ENCODE data around the gene FMNL2. TPM values are rescaled to one million over a fixed set of nuclear protein-coding genes. Genes with fewer than 3 reads are reported as not detected.
A peak's percentile ranks its signal among the peaks of the same experiment; 100 is the strongest.

The FMNL2 gene
- polyA plus RNA-seq, 10 donors: 21.4 to 41.1 (median 26.5) TPM

DNA sequence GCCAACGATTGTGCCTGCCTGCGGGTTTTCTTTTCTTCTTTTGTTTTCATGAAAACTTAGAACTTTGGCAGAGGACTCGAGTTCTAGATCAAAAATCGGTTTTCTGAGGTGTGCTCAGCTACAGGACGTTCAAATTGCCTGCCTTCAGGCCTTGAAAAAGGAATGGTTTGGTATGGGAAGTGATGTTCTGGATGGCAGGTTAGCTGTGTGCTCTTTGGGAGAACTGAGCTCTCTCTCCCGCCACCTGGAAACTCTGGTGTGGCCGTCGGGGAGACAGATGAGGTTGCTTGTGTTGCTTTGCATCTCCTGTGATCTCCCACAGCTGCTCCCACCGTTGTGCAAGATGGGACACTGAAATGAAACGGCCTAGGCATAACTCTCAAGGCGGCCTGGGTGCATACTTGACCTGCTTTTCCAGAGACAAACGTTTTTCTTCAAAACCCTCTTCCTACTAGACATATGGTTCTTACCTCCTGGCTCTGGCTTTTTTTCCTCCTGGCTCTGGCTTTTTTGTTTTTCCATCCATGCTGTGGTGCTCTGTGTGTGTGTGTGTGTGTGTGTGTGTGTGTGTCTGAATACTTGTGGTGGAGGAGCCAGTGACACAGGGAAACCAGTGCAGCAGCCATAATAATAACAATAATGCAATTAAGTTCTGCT is 2.0 kb downstream of the FMNL2 start:
- DNase-seq: peak; percentile 39 to 69 (median 44)

- DNase-seq: no peak
Measured at GRCh38 chr2:152337511-152337903, 2.5 kb downstream of the FMNL2 start.

DNA sequence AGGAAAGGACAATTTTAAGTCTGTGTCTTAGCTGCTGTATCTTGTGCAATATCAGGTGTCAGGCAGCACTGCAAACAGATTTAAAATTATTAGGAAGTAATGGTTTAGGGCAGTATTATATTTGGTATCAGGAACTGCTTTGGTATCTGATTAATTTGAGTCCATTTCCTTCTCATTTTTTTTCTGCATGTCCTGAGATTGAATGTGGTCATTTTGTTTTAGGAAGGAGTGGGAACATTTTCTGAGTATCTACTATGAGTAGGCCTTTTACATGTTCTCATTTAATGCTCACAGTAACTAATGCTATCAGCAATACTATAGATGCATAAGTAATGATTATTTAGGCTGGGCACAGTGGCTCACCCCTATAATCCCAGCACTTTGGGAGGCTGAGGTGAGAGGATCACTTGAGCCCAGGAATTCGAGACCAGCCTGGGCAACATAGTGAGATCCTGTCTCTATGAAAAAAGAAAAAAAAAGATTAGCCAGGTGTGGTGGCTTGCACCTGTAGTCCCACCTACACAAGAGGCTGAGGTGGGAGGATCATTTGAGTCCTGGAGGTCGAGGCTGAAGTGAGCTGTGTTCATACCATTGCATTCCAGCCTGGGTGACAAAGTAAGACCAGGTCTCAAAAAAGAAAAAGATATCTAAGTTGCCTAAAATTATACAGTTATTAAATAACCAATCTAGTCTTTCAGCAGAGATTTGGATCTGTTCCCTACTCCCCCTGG is 4.7 kb downstream of the FMNL2 start:
- DNase-seq: no peak

DNA sequence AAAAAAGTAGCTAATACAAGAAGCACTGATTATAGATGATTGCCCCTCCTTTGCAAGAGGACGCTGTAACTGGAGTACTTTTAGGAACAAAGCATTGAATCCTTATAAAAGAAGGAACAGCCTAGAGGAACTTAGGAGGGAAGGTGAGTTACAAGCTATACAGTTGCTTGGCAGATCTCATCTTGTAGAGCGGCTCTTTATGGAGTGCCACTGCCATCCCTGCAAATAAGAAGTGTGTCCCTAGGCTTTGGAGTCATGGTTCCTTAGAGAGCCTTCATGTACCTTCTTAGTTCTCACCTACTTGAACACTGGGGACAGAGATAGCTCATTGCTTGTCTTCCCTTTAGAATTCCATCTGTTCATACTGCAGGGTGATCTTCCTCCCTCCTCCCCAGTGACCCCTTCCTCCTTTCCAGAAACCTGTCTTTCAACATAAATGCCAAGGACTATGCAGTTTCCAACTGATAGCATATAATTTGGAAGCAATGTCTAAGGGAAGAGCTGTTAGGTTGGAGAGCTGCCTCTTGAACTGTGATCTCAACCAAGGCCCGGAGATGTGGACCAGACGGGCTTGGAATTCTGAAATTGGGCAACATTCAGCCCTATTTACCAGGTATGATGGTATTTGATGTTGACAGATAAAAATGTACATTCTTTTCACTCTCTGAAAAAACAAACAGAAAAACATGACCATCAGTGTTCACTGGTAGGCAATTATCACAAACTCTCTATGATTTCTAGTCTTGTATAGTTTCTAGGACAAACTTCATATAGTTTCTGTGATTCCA is 7.5 kb downstream of the FMNL2 start:
- no peak for DNase-seq

- no peak for DNase-seq
Measured at GRCh38 chr2:152343426-152343825, 8.5 kb downstream of the FMNL2 start.

DNA sequence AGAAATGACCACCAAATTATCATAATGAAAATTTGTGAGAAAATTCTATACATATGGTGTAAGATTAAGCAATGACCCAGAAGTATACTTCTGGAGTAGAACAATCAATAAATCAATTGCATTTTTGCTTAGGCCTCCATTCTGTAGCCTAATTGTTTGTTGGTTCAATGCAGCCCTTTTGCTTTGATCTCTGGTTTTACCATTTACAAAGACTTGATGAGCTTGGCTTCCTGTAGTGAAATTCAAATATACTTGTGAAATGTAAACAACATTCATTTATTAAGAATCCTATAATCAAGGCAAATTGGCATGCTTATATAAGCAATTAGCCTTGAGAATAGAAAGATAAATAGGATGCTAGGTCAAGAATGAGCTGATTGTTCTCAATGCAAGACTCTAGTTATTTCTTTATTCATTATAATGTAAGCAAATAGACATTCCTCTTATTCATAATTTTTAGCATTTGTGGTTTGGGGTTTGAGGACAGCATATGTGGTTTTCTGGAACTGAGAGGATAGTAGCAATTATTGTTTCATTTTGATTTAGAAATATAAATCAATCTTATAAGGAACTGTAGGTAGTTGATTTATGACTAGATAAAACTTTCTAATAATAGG is 9.7 kb downstream of the FMNL2 start:
- DNase-seq: no peak

GRCh38 chr2:152347076-152347475 is 12.1 kb downstream of the FMNL2 start:
- DNase-seq: peak in 1 of 3 donors; percentile 22

DNA sequence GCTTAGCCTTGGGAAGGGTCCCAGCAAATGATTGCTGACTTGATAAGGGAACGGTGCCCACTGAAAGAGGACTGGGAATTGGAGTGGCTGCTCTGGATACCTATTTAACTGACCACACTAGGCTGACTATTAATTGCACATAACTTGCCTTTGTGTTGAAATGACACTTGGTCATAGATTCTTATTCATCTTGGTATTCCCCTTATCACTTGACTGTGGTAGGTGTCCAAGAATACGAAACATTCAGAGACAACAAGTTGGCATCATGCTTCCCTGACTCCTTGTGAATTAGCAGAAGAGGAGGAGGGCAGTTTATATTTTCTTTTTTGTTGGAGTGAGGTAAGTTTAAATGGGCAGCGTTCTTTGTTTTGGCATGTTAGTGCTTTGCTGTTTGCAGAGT is 13.4 kb downstream of the FMNL2 start:
- DNase-seq: no peak

GRCh38 chr2:152349416-152349815 is 14.4 kb downstream of the FMNL2 start:
- DNase-seq: no peak

GRCh38 chr2:152350155-152350679 is 15.2 kb downstream of the FMNL2 start:
- no peak for DNase-seq

DNA sequence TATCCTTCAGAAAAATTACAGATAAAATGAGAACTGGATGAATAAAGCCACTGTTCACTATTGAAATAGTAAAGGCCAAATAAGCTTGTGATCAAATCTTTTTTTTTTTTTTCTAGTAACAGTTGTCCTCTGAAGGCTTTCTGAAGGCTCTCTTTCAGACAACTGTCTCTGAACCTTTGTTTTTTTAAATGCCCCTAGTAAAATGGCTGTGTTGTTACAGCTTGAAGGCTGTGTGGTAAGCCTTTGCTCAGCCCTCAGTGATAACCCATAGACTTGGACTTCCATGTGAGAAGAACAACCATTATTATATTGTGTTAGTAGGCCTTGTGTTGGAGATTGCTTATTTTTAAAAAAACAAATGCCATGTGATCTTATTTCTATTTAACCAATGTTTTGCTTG is 17.6 kb downstream of the FMNL2 start:
- DNase-seq: no peak

GRCh38 chr2:152353364-152353763 is 18.4 kb downstream of the FMNL2 start:
- DNase-seq: no peak

DNA sequence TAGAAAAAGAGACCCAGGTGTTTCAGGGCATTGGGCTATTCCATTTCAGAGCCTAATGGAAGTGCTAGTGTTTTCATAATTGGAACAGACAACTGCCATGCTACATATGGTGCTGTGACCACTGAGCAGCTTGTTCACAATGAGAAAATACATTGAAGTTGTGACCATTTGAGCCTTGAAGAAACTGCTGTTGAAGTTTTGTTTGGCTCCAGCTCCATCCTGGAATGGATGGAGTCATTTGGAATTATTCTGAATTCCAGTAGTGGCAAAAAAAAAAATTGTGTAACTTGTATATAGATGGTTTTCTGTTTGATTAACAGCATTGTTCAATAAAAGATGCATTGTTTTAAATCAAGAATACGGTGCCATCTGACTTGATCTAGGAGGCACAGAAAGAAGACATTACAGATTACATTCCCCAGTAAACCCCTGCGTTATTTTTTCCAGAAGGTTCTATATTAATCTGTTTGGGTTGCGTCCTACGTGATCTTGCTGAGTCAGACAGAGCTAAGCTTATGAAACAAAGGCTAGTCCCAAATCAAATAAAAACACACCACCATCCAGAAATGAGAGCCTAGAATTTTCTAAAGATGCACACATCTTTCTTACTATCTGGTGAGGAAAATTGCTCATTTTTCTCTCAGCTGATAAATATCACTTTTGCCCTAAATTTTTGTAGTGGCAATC is 19.2 kb downstream of the FMNL2 start:
- DNase-seq: no peak

GRCh38 chr2:152354909-152355308 is 19.9 kb downstream of the FMNL2 start:
- DNase-seq: peak in 1 of 3 donors; percentile 37

GRCh38 chr2:152355409-152355831 is 20.4 kb downstream of the FMNL2 start:
- DNase-seq: no peak

- DNase-seq: no peak
Measured at GRCh38 chr2:152359573-152360363, 24.8 kb downstream of the FMNL2 start.

DNA sequence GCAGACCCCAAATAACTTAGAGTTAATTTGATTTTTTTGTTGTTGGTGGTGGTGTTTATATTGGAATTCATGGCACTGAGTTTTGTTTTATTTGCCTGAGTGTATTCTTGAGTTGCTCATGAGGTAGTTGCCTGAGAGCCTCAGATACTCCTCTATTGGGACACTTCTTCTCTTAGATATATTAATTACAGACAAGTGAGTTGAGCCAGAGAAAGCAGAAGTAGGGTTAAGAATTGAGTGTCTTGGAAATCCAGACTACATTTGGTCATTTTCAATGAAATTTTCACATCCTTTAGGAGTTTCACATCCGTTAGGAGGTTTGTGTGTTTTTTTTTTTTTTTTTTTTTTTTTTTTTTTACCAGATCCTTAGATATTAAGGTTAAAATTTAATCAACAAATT is 29.0 kb downstream of the FMNL2 start:
- no peak for DNase-seq

- DNase-seq: no peak
Measured at GRCh38 chr2:152367547-152368390, 32.8 kb downstream of the FMNL2 start.

DNA sequence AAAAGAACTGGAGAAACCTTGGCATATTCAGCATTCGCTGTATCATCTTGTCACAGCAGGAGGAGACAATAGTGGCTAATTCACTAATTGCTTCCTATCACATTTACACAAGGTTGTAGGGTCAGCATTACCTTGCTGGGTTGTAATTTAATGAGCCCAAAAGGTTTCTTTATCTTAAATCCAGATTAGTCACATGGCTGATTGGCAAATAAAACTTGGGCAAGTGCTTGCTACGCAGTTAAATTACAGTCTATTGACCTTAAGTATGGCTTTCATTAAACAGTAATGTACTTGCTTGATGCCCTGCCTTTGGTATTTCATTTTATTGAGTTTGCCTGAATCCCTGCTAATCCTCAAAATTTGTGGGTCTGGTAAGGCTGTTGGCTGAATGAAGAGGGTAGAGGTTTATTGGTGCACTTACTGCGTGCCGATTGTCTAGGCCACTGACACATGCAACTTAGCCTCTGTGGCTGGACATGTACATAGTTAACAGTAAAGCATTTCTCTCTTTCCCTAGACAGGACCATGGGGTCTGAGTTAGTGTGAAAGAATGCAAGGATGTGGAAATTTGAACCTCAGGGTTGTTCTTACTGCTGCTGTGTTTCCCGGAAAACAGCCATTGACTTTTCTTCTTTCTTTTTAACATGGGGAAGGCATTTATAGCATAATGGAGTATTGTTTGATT is 34.3 kb downstream of the FMNL2 start:
- peak in 1 of 3 donors; percentile 69 for DNase-seq

Measured in muscle of back (tissue), 11 donors.